NCI-H2107 treated with DMSO at 0.1 percent for 48 hours (cell line): ENCODE data around the gene SEBOX.
A peak's percentile ranks its signal among the peaks of the same experiment; 100 is the strongest.

Experiments used
- DNase-seq: peaks from one replicate; lab custom pipeline; 2025; ENCODE audit not compliant: unreplicated experiment; lab: John Stamatoyannopoulos, UW

SEBOX gene

GRCh38 chr17:28369684-28370034 lies 4.7 kb upstream of the SEBOX start:
- no peak for DNase-seq

DNA sequence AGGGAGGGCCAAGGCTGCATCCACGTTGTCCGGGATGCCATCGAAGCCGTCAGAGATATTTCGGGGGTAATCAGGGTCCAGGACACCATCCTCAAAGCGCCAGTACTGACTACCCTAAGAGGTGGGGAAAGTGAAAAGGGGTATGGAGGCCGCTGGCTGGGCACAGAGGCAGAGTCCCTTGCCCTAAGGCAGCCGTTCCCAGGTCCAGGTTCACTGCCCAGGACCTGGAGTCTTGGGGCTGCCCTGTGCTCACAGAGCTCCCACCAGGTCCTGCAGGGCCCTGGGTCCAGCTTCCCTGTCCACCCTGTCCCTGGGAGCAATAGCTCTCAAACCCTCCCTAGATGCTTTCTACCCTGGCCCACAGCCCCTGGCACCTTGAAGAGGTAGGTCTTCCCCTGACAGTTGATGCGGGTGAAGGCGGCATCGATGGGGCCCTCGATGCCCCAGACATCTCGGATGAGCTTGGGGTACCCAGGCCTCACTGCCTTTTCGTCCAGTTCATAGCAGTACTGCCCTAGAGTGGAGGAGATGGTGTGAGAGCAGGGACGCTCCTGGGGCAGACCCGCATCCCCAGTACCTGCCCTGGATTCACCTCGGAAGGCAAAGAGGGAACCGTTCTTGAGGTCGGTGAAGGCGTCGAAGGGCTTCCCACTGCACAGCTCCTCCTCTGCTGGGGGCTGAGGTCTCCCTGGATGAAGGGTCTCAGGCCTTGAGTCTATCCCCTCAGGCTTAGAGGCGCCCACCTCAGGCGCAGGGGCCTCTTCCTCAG lies 4.1 kb upstream of the SEBOX start:
- DNase-seq, result no peak

GRCh38 chr17:28368306-28368831 lies 3.4 kb upstream of the SEBOX start:
- no peak for DNase-seq

DNA sequence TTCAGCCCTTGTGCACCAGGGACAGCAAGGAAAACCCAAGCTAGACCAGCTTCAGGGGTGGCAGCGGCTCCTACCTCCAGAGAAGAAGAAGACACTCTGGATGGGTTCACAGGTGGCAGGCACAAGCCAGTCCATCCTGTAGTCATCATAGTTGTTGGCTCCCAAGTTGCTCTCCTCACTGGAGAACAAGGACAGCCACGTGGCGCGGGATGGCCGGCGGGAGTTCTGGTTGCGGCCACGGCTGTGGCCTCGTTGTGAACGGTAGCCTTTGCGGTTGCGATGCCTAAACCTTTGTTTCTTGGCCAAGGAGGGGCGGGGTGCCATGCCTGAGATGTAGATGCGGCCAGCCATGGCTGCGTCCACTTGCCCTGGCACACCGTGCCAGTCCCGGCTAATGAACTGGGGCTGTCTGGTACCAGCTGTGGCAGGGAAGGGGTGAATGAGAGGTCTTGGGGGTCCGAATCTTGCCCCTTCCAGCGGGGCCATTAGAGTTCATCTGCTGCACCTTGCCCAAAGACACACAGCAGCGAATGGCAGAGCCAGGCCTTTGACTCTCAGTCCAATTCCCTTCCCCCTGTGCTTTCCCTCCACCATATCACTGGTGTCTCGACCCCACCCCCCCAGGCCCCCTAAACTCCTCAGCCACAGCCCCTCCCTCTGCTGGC lies 2.8 kb upstream of the SEBOX start:
- DNase-seq, result no peak

DNA sequence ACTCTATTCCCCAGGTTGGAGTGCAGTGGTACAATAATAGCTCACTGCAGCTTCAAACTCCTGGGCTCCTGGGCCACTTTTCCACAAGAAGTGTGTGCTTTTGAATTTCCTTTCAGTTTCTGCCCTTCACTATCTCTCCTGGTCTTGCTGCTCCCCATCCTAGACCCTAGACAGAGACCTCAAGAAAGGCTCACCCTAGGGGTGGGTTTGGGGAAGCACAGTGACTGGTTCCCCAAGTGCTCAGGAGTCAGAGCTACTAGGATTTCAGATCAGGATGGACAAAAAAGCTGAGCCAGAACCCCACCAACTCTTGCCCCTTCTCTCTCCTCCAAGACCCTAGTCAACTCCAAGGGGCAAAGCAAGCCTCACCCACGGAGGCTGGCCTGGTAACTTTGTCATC lies 1.6 kb upstream of the SEBOX start:
- no peak for DNase-seq

DNA sequence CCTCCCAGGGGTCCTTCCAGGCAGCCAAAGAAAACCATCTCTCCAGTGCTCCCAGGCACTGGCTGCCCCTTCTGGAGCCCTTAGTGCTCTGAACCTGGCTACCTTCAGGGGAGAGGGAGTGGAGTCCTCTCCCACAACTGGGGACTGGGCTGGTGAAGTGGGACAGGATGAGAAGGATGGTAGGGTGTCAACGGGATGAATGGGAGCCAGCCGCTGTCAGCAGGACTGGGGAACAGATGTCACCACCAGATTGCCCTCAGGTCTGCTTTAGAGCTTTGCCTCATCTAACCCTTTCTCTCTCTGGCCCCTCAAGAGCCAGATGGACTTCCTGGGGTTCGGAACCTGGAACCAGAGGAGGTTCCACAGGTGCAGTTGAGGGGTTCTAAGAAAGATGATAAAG lies 488 bp upstream of the SEBOX start:
- no peak for DNase-seq

- no peak for DNase-seq
These were observed 986 bp downstream of the SEBOX start for GRCh38 chr17:28363776-28364650.

- no peak for DNase-seq
These were observed 1.8 kb downstream of the SEBOX start for GRCh38 chr17:28363186-28363585.

DNA sequence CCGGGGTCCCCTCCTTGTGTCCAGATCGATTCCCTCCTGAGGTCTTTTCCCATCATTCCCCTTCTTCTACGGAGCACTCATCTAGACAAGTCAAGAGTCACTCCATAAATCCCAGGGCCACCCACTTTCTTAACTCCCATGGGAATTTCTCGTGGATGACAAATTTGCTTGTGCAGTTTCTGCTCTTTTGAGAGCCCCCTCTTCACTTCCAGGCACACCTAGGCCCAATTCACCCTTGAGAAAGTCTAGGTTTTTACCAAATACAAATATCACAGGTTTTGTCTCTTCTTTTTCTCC lies 7.2 kb downstream of the SEBOX start:
- DNase-seq, result no peak

- DNase-seq, result peak; percentile 73
These were observed 7.7 kb downstream of the SEBOX start, which contains the start of gene POLDIP2 for GRCh38 chr17:28357061-28357900. Gene POLDIP2 (minus strand): TSS chr17:28357527. CDS start chr17:28357448, 79 bp downstream.

- no peak for DNase-seq
These were observed 14.7 kb downstream of the SEBOX start for GRCh38 chr17:28350271-28350670.

DNA sequence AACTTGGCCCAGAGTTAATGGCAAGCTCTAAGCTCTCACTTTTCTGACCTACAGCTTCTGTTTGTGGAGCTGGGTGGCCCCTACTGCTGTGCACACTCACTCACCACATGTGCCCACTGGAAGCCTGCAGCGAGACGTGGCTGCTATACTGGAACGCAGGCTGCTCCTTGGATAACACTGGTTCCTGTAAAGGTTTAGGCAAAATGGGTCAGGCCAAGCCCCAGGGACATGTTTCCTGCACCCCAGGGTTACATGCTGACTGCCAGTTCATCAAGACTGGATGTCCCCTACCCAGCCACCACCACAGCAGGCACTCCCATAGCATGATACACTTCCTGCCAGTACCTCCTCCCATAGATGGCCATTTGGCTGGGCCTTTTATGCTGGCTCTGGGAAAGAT lies 16.0 kb downstream of the SEBOX start:
- no peak for DNase-seq

DNA sequence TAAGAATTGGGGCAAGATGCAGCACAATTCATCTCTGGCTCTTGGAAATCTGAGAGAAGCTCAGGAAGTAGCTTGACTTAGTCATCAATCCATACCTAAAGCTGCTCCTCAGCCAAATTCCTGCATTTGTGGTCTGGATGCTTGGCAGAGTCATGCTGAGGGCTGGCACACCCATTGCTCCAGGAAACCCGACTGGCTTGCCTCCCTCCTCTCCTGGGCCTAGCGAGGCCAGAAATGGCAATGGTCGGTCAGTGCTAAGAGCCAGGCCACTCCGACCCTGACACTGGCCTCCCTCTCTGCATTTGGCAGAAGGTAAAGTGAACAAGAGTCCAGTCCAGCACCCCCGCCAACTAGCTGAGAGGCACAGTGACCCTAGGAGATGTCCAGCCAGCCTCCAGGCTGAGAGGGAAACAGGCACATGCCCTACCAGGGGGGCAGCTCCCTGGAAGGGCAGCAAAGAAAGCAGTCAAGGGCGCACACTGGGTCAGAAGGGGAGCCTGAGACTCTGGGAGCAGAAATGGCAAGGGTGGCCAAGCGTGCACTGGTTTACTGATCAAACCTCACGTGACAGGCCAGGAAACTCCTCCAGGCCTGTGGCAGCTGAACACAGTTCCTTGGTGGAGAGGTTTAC lies 17.6 kb downstream of the SEBOX start:
- DNase-seq, result no peak

- no peak for DNase-seq
These were observed 18.2 kb downstream of the SEBOX start for GRCh38 chr17:28346746-28347246.

- DNase-seq, result no peak
These were observed 18.8 kb downstream of the SEBOX start for GRCh38 chr17:28346199-28346580.

GRCh38 chr17:28345419-28346198 lies 19.4 kb downstream of the SEBOX start:
- DNase-seq, result peak; percentile 24

- DNase-seq, result no peak
These were observed 20.5 kb downstream of the SEBOX start for GRCh38 chr17:28344435-28344901.

- no peak for DNase-seq
These were observed 21.0 kb downstream of the SEBOX start for GRCh38 chr17:28344011-28344410.

GRCh38 chr17:28343491-28343932 lies 21.5 kb downstream of the SEBOX start:
- DNase-seq, result no peak
